Stimulated activated CD8-positive, alpha-beta memory T cell treated with anti-CD3 and anti-CD28 coated beads, Interleukin-15, amount 100 ng/mL, for 24 hours (primary cell): ENCODE data around the gene TMPRSS13.

Source experiments
- DNase-seq: peaks from one replicate; pipeline ENCODE4 v3.0.0-alpha.2; 2020; ENCODE audit warnings: low read depth

Gene TMPRSS13

GRCh38 chr11:117913736-117914397 is 15.3 kb downstream of the TMPRSS13 start:
- DNase-seq, result no peak

GRCh38 chr11:117912497-117912896 is 16.7 kb downstream of the TMPRSS13 start:
- no peak for DNase-seq

- DNase-seq, result no peak
Measured at GRCh38 chr11:117911694-117912093, 17.5 kb downstream of the TMPRSS13 start.

GRCh38 chr11:117910941-117911655 is 18.1 kb downstream of the TMPRSS13 start:
- no peak for DNase-seq

GRCh38 chr11:117910525-117910924 is 18.7 kb downstream of the TMPRSS13 start:
- no peak for DNase-seq

- DNase-seq, result no peak
Measured at GRCh38 chr11:117909611-117910382, 19.4 kb downstream of the TMPRSS13 start.

GRCh38 chr11:117908959-117909610 is 20.1 kb downstream of the TMPRSS13 start:
- DNase-seq, result no peak

- no peak for DNase-seq
Measured at GRCh38 chr11:117908109-117908895, 20.9 kb downstream of the TMPRSS13 start.

- peak; percentile 47 for DNase-seq
Measured at GRCh38 chr11:117907276-117908108, 21.7 kb downstream of the TMPRSS13 start.

GRCh38 chr11:117906710-117907109 is 22.5 kb downstream of the TMPRSS13 start:
- no peak for DNase-seq

- DNase-seq, result no peak
Measured at GRCh38 chr11:117906126-117906525, 23.1 kb downstream of the TMPRSS13 start.

- no peak for DNase-seq
Measured at GRCh38 chr11:117905524-117905923, 23.7 kb downstream of the TMPRSS13 start.

- DNase-seq, result no peak
Measured at GRCh38 chr11:117903505-117904382, 25.5 kb downstream of the TMPRSS13 start.

- DNase-seq, result no peak
Measured at GRCh38 chr11:117902001-117902845, 27.0 kb downstream of the TMPRSS13 start.

- DNase-seq, result no peak
Measured at GRCh38 chr11:117901601-117902000, 27.6 kb downstream of the TMPRSS13 start.

GRCh38 chr11:117900720-117901440 is 28.3 kb downstream of the TMPRSS13 start:
- DNase-seq, result no peak

- DNase-seq, result no peak
Measured at GRCh38 chr11:117900121-117900648, 29.0 kb downstream of the TMPRSS13 start.

GRCh38 chr11:117898059-117898458 is 31.1 kb downstream of the TMPRSS13 start:
- no peak for DNase-seq
